NK-92 (cell line): ENCODE data around the gene GDF9.

ENCODE experiments used
- DNase-seq: peaks from one replicate; lab custom pipeline; 2025; ENCODE audit not compliant: unreplicated experiment; lab: John Stamatoyannopoulos, UW

Gene GDF9

GRCh38 chr5:132822650-132823480, 43.4 kb downstream of the GDF9 start:
- no peak for DNase-seq

- no peak for DNase-seq
Observed at GRCh38 chr5:132821791-132822190, 44.5 kb downstream of the GDF9 start.

GRCh38 chr5:132821350-132821749, 44.9 kb downstream of the GDF9 start:
- no peak for DNase-seq

- no peak for DNase-seq
Observed at GRCh38 chr5:132820162-132820754, 46.0 kb downstream of the GDF9 start.

GRCh38 chr5:132819468-132819867, 46.8 kb downstream of the GDF9 start:
- DNase-seq: no peak

GRCh38 chr5:132817011-132817410, 49.3 kb downstream of the GDF9 start:
- no peak for DNase-seq

- DNase-seq: no peak
Observed at GRCh38 chr5:132816554-132816953, 49.7 kb downstream of the GDF9 start.

GRCh38 chr5:132816083-132816482, 50.2 kb downstream of the GDF9 start:
- DNase-seq: no peak

GRCh38 chr5:132815454-132815853, 50.8 kb downstream of the GDF9 start:
- DNase-seq: no peak

GRCh38 chr5:132814503-132815294, 51.6 kb downstream of the GDF9 start:
- no peak for DNase-seq

- DNase-seq: no peak
Observed at GRCh38 chr5:132813599-132814502, 52.4 kb downstream of the GDF9 start.

GRCh38 chr5:132812781-132813598, 53.3 kb downstream of the GDF9 start, which contains the start of gene SOWAHA:
Gene SOWAHA, plus strand, starts transcription at chr5:132813302. Its CDS starts 320 bp downstream, at chr5:132813622.
- no peak for DNase-seq

GRCh38 chr5:132812123-132812765, 54.0 kb downstream of the GDF9 start:
- DNase-seq: no peak
